Tibial nerve (tissue), 4 donors: ENCODE results near the gene MOGAT2. TPM values are rescaled to one million over a fixed set of nuclear protein-coding genes. Genes with fewer than 3 reads are reported as not detected.

ENCODE experiments used
- DNase-seq, 2 donors: peaks; one replicate each; pipeline ENCODE4 v3.0.0-alpha.2; 2019; ENCODE audit warnings: low spot score in 2 of 2
- H3K27ac ChIP-seq, 4 donors: fragments of 200-600 bp; sonication (generic) in 3 of 4; one replicate each; pipeline ENCODE4 v1.5.1; 2017 to 2019; ENCODE audit warnings: mild to moderate bottlenecking in 1 of 4
- H3K27me3 ChIP-seq, 2 donors: fragments of 200-600 bp; sonication (generic) in 1 of 2; one replicate each; pipeline versions ENCODE4 v1.5.1 to v1.6.0; 2017 to 2019
- H3K36me3 ChIP-seq, 3 donors: fragments of 200-600 bp; sonication (generic); one replicate each; pipeline ENCODE4 v1.5.1; 2018 to 2019
- H3K4me1 ChIP-seq, 4 donors: fragments of 200-600 bp; sonication (generic) in 3 of 4; one replicate each; pipeline ENCODE4 v1.5.1; 2017 to 2019
- H3K4me3 ChIP-seq, 4 donors: fragments of 200-600 bp; sonication (generic) in 3 of 4; one replicate each; pipeline ENCODE4 v1.5.1; 2017 to 2019; ENCODE audit warnings: mild to moderate bottlenecking in 1 of 4, moderate library complexity in 1 of 4
- H3K9me3 ChIP-seq, 4 donors: fragments of 200-600 bp; sonication (generic) in 3 of 4; one replicate each; pipeline ENCODE4 v1.5.1; 2017 to 2019
- EP300 ChIP-seq, 2 donors: sonication (generic); formaldehyde crosslinking; IDR thresholded peaks; one replicate each; pipeline ENCODE4 v1.6.1; 2017; ENCODE audit warnings: antibody characterized with exemption in 2 of 2, mild to moderate bottlenecking in 1 of 2
- POLR2A ChIP-seq, 2 donors: fragments of 450-650 bp; IDR thresholded peaks; one replicate each; pipeline ENCODE4 v1.6.1; 2017; ENCODE audit warnings: antibody characterized with exemption in 2 of 2, mild to moderate bottlenecking in 2 of 2, moderate library complexity in 2 of 2
- WGBS, 2 donors: methylation state at CpG; one replicate each; pipeline ENCODE4 v1.1.5; 2018; 5-methylcytosine and 5-hydroxymethylcytosine counted together
- total RNA-seq, 4 donors: library from RNA; depleted of rRNA; stranded (reverse); fragments of >200 nt; gene quantifications; one replicate each; pipeline ENCODE4 v1.1.0, GENCODE V29; 2016
- TF ChIP-seq, protein P1 (sequence below), 5 experiments: fragments of 200-600 bp in 3 of 5; fragments of 450-650 bp in 2 of 5; sonication (generic) in 3 of 5; IDR thresholded peaks; one replicate each; pipeline ENCODE4 v1.5.1; 2016 to 2019; ENCODE audit warnings: antibody characterized with exemption in 5 of 5, mild to moderate bottlenecking in 3 of 5, moderate library complexity in 2 of 5

Gene MOGAT2
- total RNA-seq, 4 donors from 2014 or later, result not detected

DNA sequence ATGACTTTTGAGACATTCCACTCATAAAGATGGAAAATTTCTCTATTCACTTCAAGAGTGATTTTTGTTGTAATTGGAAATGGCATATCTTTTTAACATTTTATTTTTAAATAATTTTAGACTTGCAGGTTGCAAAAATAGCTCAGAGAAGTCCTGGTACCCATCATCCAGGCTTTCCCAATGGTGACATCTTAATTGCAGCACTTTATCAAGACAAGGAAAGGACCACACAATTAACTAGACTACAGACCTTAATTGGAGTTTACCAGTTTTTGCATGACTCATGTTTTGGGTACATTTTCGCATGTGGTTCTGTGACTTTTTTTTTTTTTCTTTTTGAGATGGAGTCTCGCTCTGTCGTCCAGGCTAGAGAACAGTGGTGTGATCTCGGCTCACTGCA is 25.8 kb upstream of the MOGAT2 start:
- no peaks in the 10 kb centered on the region for H3K27me3 ChIP-seq
- 86 to 91% methylated on average over 4 of the region's 4 CpGs for WGBS, 2 donors
- no peaks in the 10 kb centered on the region for H3K4me1 ChIP-seq
- H3K36me3 ChIP-seq, result no peaks in the 10 kb centered on the region
- TF ChIP-seq, protein P1, sequence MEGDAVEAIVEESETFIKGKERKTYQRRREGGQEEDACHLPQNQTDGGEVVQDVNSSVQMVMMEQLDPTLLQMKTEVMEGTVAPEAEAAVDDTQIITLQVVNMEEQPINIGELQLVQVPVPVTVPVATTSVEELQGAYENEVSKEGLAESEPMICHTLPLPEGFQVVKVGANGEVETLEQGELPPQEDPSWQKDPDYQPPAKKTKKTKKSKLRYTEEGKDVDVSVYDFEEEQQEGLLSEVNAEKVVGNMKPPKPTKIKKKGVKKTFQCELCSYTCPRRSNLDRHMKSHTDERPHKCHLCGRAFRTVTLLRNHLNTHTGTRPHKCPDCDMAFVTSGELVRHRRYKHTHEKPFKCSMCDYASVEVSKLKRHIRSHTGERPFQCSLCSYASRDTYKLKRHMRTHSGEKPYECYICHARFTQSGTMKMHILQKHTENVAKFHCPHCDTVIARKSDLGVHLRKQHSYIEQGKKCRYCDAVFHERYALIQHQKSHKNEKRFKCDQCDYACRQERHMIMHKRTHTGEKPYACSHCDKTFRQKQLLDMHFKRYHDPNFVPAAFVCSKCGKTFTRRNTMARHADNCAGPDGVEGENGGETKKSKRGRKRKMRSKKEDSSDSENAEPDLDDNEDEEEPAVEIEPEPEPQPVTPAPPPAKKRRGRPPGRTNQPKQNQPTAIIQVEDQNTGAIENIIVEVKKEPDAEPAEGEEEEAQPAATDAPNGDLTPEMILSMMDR (IDR thresholded peaks at IDR 0.05), result no peak
- no peak for TF ChIP-seq POLR2A (IDR thresholded peaks at IDR 0.05)
- H3K27ac ChIP-seq, result no peak overlapping the region
- H3K4me3 ChIP-seq, result no peak overlapping the region
- H3K9me3 ChIP-seq, result no peaks in the 10 kb centered on the region
- DNase-seq, result no peak

DNA sequence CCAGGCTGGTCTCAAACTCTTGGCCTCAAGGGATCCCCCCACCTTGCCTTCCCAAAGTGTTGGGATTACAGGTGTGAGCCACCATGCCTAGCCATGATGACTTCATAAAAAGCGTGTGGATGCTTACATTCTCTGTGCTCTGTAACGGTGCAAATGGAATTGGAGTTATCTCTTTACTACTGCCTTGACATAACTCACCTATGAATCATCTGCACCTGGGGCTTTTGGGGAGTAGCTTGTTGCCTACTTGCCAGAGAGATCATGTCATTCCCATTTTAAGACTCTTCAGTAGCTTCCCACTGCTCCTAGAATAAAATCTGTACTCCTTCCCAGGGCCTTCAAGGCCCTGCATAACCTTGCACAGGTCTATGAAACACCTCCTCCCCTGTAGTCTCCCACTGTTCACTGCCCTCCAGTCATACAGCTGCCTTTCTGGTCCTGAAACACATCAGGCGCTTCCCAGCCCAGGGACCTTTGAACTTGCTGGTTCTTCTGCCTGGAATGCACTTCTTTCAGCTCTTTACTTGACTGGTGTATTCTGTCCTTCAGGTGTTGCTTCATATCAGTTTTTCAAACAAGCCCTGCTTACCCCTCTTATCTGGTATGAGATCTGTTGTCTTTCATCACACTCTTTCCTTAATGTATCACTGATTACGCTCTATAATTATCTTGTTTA is 19.6 kb upstream of the MOGAT2 start:
- Histone ChIP-seq H3K4me3 (no peak overlapping the region), H3K4me1 (no peaks in the 10 kb centered on the region), H3K9me3 (no peaks in the 10 kb centered on the region), H3K36me3 (no peaks in the 10 kb centered on the region), H3K27me3 (no peaks in the 10 kb centered on the region), H3K27ac (no peak overlapping the region)
- 86 to 92% methylated on average over 4 of the region's 4 CpGs for WGBS, 2 donors
- DNase-seq, result no peak
- TF ChIP-seq EP300 (IDR thresholded peaks at IDR 0.05), result no peak
- no peak for TF ChIP-seq POLR2A (IDR thresholded peaks at IDR 0.05)
- TF ChIP-seq, protein P1 (IDR thresholded peaks at IDR 0.05), result no peak

DNA sequence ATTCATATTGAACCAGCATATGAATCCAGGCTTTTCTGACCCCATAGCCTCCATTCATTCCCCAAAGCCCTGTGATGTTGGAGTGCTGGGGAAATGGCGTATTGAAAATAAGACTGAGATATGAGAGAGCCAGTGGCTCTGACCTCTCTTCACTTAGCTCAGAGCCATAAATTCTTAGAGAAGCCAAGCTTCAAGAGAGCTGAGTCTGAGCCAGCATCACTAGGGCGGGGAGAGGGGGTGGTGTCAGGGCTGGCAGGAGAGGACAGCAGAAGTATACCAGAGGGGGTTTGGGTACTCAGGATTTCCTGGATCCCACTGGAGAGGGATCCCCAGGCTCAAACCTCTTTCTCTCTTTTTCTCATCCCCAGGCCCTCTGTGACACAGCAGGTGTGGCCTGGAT is 16.7 kb upstream of the MOGAT2 start:
- no peak overlapping the region for H3K27ac ChIP-seq
- no peaks in the 10 kb centered on the region for H3K9me3 ChIP-seq
- no peaks in the 10 kb centered on the region for H3K36me3 ChIP-seq
- no peak overlapping the region for H3K4me3 ChIP-seq
- 46 to 69% methylated on average over 2 of the region's 2 CpGs for WGBS, 2 donors
- no peaks in the 10 kb centered on the region for H3K27me3 ChIP-seq
- no peak for DNase-seq
- H3K4me1 ChIP-seq, result peaks cover 0 to 2% (median 0%) of the 10 kb centered on the region in 4 donors
- TF ChIP-seq, protein P1 (IDR thresholded peaks at IDR 0.05), result no peak
- TF ChIP-seq POLR2A (IDR thresholded peaks at IDR 0.05) (no peak), EP300 (IDR thresholded peaks at IDR 0.05) (no peak)

DNA sequence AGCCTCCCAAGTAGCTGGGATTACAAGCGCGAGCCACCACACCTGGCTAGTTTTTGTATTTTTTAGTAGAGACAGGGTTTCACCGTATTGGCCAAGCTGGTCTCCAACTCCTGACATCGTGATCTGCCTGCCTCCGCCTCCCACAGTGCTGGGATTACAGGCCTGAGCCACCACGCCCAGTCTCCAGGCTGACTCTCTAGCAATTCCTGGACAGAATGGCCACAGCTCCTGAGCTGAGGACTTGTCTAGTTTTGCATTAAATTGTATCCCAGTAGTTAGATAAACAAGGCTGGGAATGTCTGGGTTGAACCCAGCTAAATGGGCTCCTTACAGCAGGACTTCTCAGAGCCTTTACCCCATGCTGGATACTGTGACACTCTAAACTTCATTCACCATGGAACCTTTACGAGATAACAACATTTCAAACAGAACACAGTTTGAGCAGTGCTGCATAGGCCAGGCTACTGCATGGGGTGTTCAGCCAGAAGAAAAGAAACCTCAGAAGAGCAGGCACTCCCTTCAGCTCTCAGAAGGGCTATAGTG is 13.9 kb upstream of the MOGAT2 start:
- Histone ChIP-seq H3K9me3 (no peaks in the 10 kb centered on the region), H3K36me3 (no peaks in the 10 kb centered on the region), H3K27ac (no peak overlapping the region), H3K4me3 (no peak overlapping the region), H3K4me1 (peaks cover 0 to 8% (median 0%) of the 10 kb centered on the region in 4 donors), H3K27me3 (no peaks in the 10 kb centered on the region)
- DNase-seq, result no peak
- TF ChIP-seq POLR2A (IDR thresholded peaks at IDR 0.05) (no peak), EP300 (IDR thresholded peaks at IDR 0.05) (no peak)
- TF ChIP-seq, protein P1 (IDR thresholded peaks at IDR 0.05), result no peak
- WGBS, 2 donors, result 81 to 82% methylated on average over 7 of the region's 7 CpGs

DNA sequence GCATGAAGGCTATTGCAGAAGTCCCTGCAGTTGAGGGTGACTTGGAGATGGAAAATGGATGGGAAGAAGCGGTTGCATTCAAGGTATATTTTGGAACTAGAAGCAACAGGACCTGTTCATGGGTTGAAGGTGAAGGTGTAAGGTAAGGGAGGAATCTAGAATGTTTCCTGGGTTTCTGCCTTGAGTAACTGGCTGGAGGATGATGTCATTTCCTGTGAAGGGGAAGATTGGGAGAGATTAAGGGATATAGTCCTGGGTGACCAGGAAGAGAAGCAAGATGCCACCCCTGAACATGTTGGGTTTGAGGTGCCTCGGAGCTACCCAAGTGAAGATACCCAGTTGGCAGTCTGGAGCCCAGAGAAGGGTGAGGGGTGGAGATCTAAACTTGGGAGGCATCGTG is 12.1 kb upstream of the MOGAT2 start:
- Histone ChIP-seq H3K27me3 (no peaks in the 10 kb centered on the region), H3K27ac (no peak overlapping the region), H3K4me1 (peaks cover 0 to 8% (median 0%) of the 10 kb centered on the region in 4 donors), H3K4me3 (no peak overlapping the region), H3K36me3 (no peaks in the 10 kb centered on the region), H3K9me3 (no peaks in the 10 kb centered on the region)
- 90 to 92% methylated on average over 3 of the region's 3 CpGs for WGBS, 2 donors
- no peak for DNase-seq
- TF ChIP-seq EP300 (IDR thresholded peaks at IDR 0.05) (no peak), POLR2A (IDR thresholded peaks at IDR 0.05) (no peak)
- TF ChIP-seq, protein P1 (IDR thresholded peaks at IDR 0.05), result no peak
